Activated naive CD8-positive, alpha-beta T cell treated with anti-CD3 and anti-CD28 coated beads for 36 hours (primary cell): ENCODE data around the gene SLC37A2. TPM values are rescaled to one million over a fixed set of nuclear protein-coding genes. Genes with fewer than 3 reads are reported as not detected.

ENCODE experiments used
- DNase-seq: peaks from one replicate; pipeline ENCODE4 v3.0.0; 2021
- H3K27ac Mint-ChIP-seq: one replicate; pipeline ENCODE4 v1.8.0; 2022; ENCODE audit warnings: mild to moderate bottlenecking, moderate library complexity, mixed read lengths
- H3K27me3 Mint-ChIP-seq: one replicate; pipeline ENCODE4 v1.8.0; 2022; ENCODE audit warnings: mild to moderate bottlenecking, mixed read lengths
- H3K36me3 Mint-ChIP-seq: one replicate; pipeline ENCODE4 v1.8.0; 2021; ENCODE audit warnings: mild to moderate bottlenecking, mixed read lengths
- H3K4me1 Mint-ChIP-seq: one replicate; pipeline ENCODE4 v1.8.0; 2021; ENCODE audit warnings: mixed read lengths
- H3K4me3 Mint-ChIP-seq: one replicate; pipeline ENCODE4 v1.8.0; 2022; ENCODE audit warnings: mild to moderate bottlenecking, moderate library complexity, mixed read lengths
- H3K9me3 Mint-ChIP-seq: one replicate; pipeline ENCODE4 v1.8.0; 2022; ENCODE audit warnings: mixed read lengths
- total RNA-seq, 2 experiments: library from RNA; stranded (reverse); gene quantifications; one replicate each; pipeline ENCODE4 v1.2.3, GENCODE V29; 2021

Gene SLC37A2
- total RNA-seq, 2 experiments from 2014 or later, result 0.47 to 0.50 TPM

DNA sequence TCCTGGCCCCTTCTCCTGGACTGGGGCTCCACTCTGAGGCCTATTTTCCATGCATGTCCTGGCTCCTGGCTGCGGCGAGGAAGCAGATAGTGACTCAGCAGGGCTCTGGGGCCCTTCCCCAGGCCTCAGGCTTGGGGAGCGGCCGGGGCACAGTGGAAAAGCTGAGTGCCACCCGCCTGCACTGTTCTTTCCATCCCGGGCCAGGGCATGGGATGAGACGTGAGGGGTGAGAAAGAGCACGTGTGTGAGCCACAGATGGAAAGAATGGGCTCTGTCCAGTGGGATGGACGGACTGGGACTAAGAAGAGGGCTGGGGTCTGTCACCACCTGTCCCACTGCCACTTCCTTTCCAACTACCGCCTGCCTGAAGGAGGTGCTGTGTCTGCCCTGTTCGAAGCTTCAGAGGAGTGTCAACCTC lies 12.8 kb downstream of the SLC37A2 start:
- Mint-ChIP-seq H3K9me3 (no peaks in the 10 kb centered on the region), H3K36me3 (no peaks in the 10 kb centered on the region), H3K4me1 (peaks cover 4% of the 10 kb centered on the region), H3K27me3 (no peaks in the 10 kb centered on the region), H3K27ac (no peak overlapping the region), H3K4me3 (no peak overlapping the region)
- no peak for DNase-seq

DNA sequence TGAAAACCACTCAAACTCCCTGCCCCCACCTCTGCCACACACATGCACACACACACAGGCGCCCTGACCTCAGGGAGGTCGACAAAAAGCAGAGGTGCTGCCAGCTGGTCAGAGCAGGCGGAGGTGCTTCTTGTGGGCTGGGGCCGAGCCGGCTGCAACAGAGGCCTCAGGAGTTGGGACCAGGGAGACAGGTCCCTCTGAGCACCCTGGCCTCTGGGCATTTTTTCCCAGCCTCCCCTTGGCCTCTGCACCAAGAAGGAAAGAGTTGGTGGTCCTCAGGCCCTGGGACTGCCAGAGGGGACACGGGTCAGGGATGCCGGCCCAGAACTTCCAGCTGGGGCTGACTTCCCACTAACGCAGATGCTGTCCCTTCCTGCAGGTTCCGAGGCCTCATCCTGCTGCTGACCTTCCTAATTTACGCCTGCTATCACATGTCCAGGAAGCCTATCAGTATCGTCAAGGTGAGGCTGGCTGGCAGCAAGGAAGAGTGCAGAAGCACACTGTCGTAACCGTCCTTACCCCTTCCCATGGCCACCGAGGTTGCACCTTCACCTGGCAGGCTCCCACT lies 13.4 kb downstream of the SLC37A2 start:
- H3K9me3 Mint-ChIP-seq, result no peaks in the 10 kb centered on the region
- DNase-seq, result no peak
- no peak overlapping the region for H3K27ac Mint-ChIP-seq
- H3K4me3 Mint-ChIP-seq, result no peak overlapping the region
- H3K36me3 Mint-ChIP-seq, result no peaks in the 10 kb centered on the region
- H3K27me3 Mint-ChIP-seq, result no peaks in the 10 kb centered on the region
- peaks cover 1% of the 10 kb centered on the region for H3K4me1 Mint-ChIP-seq

GRCh38 chr11:125078016-125078415 lies 14.9 kb downstream of the SLC37A2 start:
- Mint-ChIP-seq H3K4me3 (no peak overlapping the region), H3K27me3 (no peaks in the 10 kb centered on the region), H3K9me3 (no peaks in the 10 kb centered on the region), H3K4me1 (peaks cover 1% of the 10 kb centered on the region), H3K36me3 (no peaks in the 10 kb centered on the region), H3K27ac (no peak overlapping the region)
- no peak for DNase-seq

GRCh38 chr11:125078516-125079140 lies 15.5 kb downstream of the SLC37A2 start:
- no peak overlapping the region for H3K27ac Mint-ChIP-seq
- DNase-seq, result no peak
- no peaks in the 10 kb centered on the region for H3K36me3 Mint-ChIP-seq
- no peak overlapping the region for H3K4me3 Mint-ChIP-seq
- H3K4me1 Mint-ChIP-seq, result peaks cover 1% of the 10 kb centered on the region
- H3K9me3 Mint-ChIP-seq, result no peaks in the 10 kb centered on the region
- no peaks in the 10 kb centered on the region for H3K27me3 Mint-ChIP-seq

- Mint-ChIP-seq H3K36me3 (no peaks in the 10 kb centered on the region), H3K9me3 (no peaks in the 10 kb centered on the region), H3K4me3 (no peak overlapping the region), H3K27ac (no peak overlapping the region), H3K27me3 (no peaks in the 10 kb centered on the region), H3K4me1 (no peaks in the 10 kb centered on the region)
- no peak for DNase-seq
These were observed 16.2 kb downstream of the SLC37A2 start for GRCh38 chr11:125079151-125079877.

- no peaks in the 10 kb centered on the region for H3K27me3 Mint-ChIP-seq
- H3K36me3 Mint-ChIP-seq, result no peaks in the 10 kb centered on the region
- H3K27ac Mint-ChIP-seq, result no peak overlapping the region
- no peak overlapping the region for H3K4me3 Mint-ChIP-seq
- no peaks in the 10 kb centered on the region for H3K4me1 Mint-ChIP-seq
- DNase-seq, result no peak
- no peaks in the 10 kb centered on the region for H3K9me3 Mint-ChIP-seq
These were observed 16.9 kb downstream of the SLC37A2 start for GRCh38 chr11:125079878-125080530.

GRCh38 chr11:125080531-125080911 lies 17.4 kb downstream of the SLC37A2 start:
- no peaks in the 10 kb centered on the region for H3K9me3 Mint-ChIP-seq
- no peak for DNase-seq
- no peaks in the 10 kb centered on the region for H3K27me3 Mint-ChIP-seq
- no peak overlapping the region for H3K4me3 Mint-ChIP-seq
- H3K36me3 Mint-ChIP-seq, result no peaks in the 10 kb centered on the region
- H3K4me1 Mint-ChIP-seq, result no peaks in the 10 kb centered on the region
- H3K27ac Mint-ChIP-seq, result no peak overlapping the region

DNA sequence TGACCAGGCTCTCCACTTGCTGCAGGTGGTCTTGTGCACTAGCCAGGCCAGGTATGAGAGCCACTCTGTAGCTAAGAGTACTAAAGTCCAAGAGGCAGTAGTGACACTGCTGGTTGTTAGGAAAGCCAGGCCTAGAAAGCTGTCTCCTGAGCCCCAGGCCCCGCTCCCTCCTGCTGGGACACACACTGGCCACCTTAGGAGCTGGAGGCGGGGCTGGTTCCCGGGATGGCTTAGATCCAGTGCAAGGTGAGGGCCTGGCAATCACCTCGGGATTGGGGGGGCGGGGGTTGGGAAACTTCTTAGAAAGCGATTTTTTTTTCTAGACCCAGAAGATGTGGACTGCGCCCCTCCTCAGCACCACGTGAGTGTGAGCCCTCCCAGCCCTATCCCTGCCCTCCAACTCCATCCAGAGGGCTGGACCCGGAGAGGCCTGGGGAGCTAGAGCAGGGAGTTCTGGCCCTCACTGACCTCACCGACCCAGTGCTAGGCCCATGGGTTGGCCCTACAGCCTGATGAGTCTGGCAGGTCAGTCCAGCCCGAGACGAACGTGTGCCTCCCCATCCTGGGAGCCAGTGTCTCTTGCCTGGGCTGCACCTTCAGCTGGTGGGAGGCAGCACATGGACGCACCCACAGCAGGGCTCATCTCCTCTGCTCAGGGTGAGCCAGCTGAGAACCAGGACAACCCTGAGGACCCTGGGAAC lies 18.1 kb downstream of the SLC37A2 start:
- no peaks in the 10 kb centered on the region for H3K36me3 Mint-ChIP-seq
- no peak for DNase-seq
- H3K4me3 Mint-ChIP-seq, result no peak overlapping the region
- no peaks in the 10 kb centered on the region for H3K9me3 Mint-ChIP-seq
- H3K27ac Mint-ChIP-seq, result no peak overlapping the region
- no peaks in the 10 kb centered on the region for H3K4me1 Mint-ChIP-seq
- H3K27me3 Mint-ChIP-seq, result no peaks in the 10 kb centered on the region

GRCh38 chr11:125082040-125082439 lies 18.9 kb downstream of the SLC37A2 start:
- no peak for DNase-seq
- H3K27ac Mint-ChIP-seq, result no peak overlapping the region
- no peaks in the 10 kb centered on the region for H3K36me3 Mint-ChIP-seq

DNA sequence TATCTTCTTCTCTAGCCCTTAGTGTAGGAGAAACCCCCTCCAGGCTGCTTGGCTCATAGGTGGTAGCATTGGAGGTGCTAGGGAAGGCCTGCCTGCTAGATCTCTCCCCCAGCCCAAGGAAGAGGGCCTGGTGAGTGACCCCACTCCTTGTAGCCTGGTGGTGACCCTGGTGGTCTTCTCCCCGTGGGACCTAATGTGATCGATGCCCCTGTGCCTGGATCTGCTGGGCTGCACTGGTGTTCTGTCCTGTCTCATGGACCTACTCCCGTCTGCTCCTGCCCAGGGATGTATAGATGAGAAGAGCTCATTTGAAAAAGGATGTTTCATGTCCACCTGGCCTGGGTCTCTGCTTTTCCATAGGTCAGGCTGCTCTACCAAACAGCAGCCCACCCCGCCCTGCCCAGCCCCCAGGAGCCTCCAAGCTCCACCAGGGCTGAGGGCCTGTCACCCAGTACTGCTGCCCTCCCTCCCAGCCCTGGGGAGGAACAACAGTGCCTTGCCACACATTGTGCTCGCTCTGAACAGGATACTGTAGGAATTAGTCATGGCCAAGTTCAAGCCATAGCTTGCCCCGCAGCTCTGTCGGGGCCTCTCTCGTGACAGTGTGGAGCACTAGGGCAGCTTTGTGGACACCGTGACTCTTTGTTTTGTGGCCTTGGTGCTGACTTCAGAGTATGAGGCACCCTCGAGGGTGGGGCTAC lies 19.7 kb downstream of the SLC37A2 start:
- DNase-seq, result no peak
- H3K27me3 Mint-ChIP-seq, result no peaks in the 10 kb centered on the region
- H3K4me3 Mint-ChIP-seq, result no peak overlapping the region
- H3K27ac Mint-ChIP-seq, result no peak overlapping the region
- H3K36me3 Mint-ChIP-seq, result no peaks in the 10 kb centered on the region
- H3K9me3 Mint-ChIP-seq, result no peaks in the 10 kb centered on the region
- H3K4me1 Mint-ChIP-seq, result no peaks in the 10 kb centered on the region

More at GRCh38 chr11:125082040-125082439, 18.9 kb downstream of the SLC37A2 start:
- no peaks in the 10 kb centered on the region for H3K27me3 Mint-ChIP-seq
- H3K4me3 Mint-ChIP-seq, result no peak overlapping the region
- H3K4me1 Mint-ChIP-seq, result no peaks in the 10 kb centered on the region
- no peaks in the 10 kb centered on the region for H3K9me3 Mint-ChIP-seq

GRCh38 chr11:125083312-125084056 lies 20.4 kb downstream of the SLC37A2 start:
- H3K27me3 Mint-ChIP-seq, result no peaks in the 10 kb centered on the region
- no peak for DNase-seq
- no peak overlapping the region for H3K27ac Mint-ChIP-seq
- no peaks in the 10 kb centered on the region for H3K36me3 Mint-ChIP-seq
- H3K4me3 Mint-ChIP-seq, result no peak overlapping the region
- H3K9me3 Mint-ChIP-seq, result no peaks in the 10 kb centered on the region
- H3K4me1 Mint-ChIP-seq, result no peaks in the 10 kb centered on the region

DNA sequence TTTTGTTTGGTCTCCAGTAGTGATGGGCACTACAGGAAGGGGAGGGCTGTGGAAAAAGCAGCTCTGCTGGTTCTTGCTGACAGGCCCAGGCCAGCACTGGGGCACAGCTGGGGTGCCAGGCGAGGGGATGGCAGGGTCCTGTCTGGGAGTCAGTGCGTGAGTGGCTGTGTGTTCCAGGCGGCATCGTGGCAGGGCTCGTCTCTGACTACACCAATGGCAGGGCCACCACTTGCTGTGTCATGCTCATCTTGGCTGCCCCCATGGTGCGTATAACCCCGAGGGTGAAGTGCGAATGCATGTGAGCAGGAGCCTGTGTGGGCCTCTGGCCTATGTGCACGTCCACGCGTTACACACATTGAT lies 20.9 kb downstream of the SLC37A2 start:
- no peak for DNase-seq
- no peaks in the 10 kb centered on the region for H3K27me3 Mint-ChIP-seq
- H3K36me3 Mint-ChIP-seq, result no peaks in the 10 kb centered on the region
- no peaks in the 10 kb centered on the region for H3K9me3 Mint-ChIP-seq
- no peak overlapping the region for H3K27ac Mint-ChIP-seq
- no peaks in the 10 kb centered on the region for H3K4me1 Mint-ChIP-seq
- H3K4me3 Mint-ChIP-seq, result no peak overlapping the region

GRCh38 chr11:125084761-125085231 lies 21.7 kb downstream of the SLC37A2 start:
- no peak overlapping the region for H3K4me3 Mint-ChIP-seq
- no peaks in the 10 kb centered on the region for H3K4me1 Mint-ChIP-seq
- DNase-seq, result no peak
- no peaks in the 10 kb centered on the region for H3K27me3 Mint-ChIP-seq
- H3K36me3 Mint-ChIP-seq, result no peaks in the 10 kb centered on the region
- H3K9me3 Mint-ChIP-seq, result no peaks in the 10 kb centered on the region
- H3K27ac Mint-ChIP-seq, result no peak overlapping the region
